Hepatocyte (in vitro differentiated cells): Measurements from ENCODE around the gene SEMA3A. TPM values are rescaled to one million over a fixed set of nuclear protein-coding genes. Genes with fewer than 3 reads are reported as not detected.

Experiments
- DNase-seq: peaks from one replicate; pipeline ENCODE4 v3.0.0-alpha.2; 2016; ENCODE audit warnings: low spot score
- H2AFZ ChIP-seq: fragments of 200-600 bp; sonication (generic); 2 replicates; pipeline ENCODE4 v1.6.0; 2016; ENCODE audit warnings: antibody characterized with exemption, mild to moderate bottlenecking
- H3K27ac ChIP-seq: fragments of 200-600 bp; sonication (generic); 2 replicates; pipeline ENCODE4 v1.5.1; 2016; ENCODE audit warnings: mild to moderate bottlenecking
- H3K27me3 ChIP-seq: fragments of 200-600 bp; sonication (generic); 2 replicates; pipeline ENCODE4 v1.6.1; 2016
- H3K36me3 ChIP-seq: fragments of 200-600 bp; sonication (generic); replicated peaks from 2 replicates; pipeline ENCODE4 v1.5.1; 2016; ENCODE audit warnings: low read depth; ENCODE audit not compliant: insufficient read depth
- H3K4me1 ChIP-seq: fragments of 200-600 bp; sonication (generic); 2 replicates; pipeline ENCODE4 v1.5.1; 2016; ENCODE audit warnings: mild to moderate bottlenecking, moderate library complexity; ENCODE audit not compliant: insufficient read depth
- H3K4me2 ChIP-seq: fragments of 200-600 bp; sonication (generic); 2 replicates; pipeline ENCODE4 v1.6.0; 2016
- H3K4me3 ChIP-seq: fragments of 200-600 bp; sonication (generic); 2 replicates; pipeline ENCODE4 v1.5.1; 2016; ENCODE audit warnings: mild to moderate bottlenecking
- H3K79me2 ChIP-seq: fragments of 200-600 bp; sonication (generic); 2 replicates; pipeline ENCODE4 v1.6.0; 2017; ENCODE audit warnings: mild to moderate bottlenecking
- H3K9me2 ChIP-seq: fragments of 200-600 bp; sonication (generic); replicated peaks from 2 replicates; pipeline ENCODE4 v1.6.0; 2017; ENCODE audit warnings: mild to moderate bottlenecking; ENCODE audit not compliant: insufficient read depth
- H3K9me3 ChIP-seq: fragments of 200-600 bp; sonication (generic); 2 replicates; pipeline ENCODE4 v1.5.1; 2016; ENCODE audit warnings: low read depth, mild to moderate bottlenecking
- H4K20me1 ChIP-seq: fragments of 200-600 bp; sonication (generic); 2 replicates; pipeline ENCODE4 v1.6.0; 2016; ENCODE audit warnings: mild to moderate bottlenecking; ENCODE audit not compliant: insufficient read depth, poor library complexity, severe bottlenecking
- EZH2 ChIP-seq: fragments of 200-600 bp; sonication (generic); IDR thresholded peaks from 2 replicates; pipeline ENCODE4 v1.6.1; 2016; ENCODE audit warnings: antibody characterized with exemption, mild to moderate bottlenecking, borderline replicate concordance
- EZH2phosphoT487 ChIP-seq: fragments of 200-600 bp; sonication (generic); IDR thresholded peaks from one replicate; pipeline ENCODE4 v1.6.1; 2018; ENCODE audit warnings: antibody characterized with exemption, mild to moderate bottlenecking, low read depth, moderate library complexity; ENCODE audit not compliant: unreplicated experiment, severe bottlenecking
- WGBS: methylation state at CpG from one replicate; pipeline ENCODE4 v1.1.6; 2016; ENCODE audit warnings: low lambda C conversion rate; ENCODE audit errors: missing lambda C conversion rate; 5-methylcytosine and 5-hydroxymethylcytosine counted together
- polyA plus RNA-seq: library from polyadenylated mRNA; unstranded; fragments of >200 nt; fragmentation: Nextera tagmentation; extraction: Ambion mirVana; gene quantifications from 2 replicates; pipeline ENCODE4 v1.2.1, GENCODE V29; 2016
- total RNA-seq: library from RNA; depleted of rRNA; stranded (reverse); fragments of >200 nt; gene quantifications from 2 replicates; pipeline ENCODE4 v1.2.3, GENCODE V29; 2014
- TF ChIP-seq, protein P1 (sequence below): fragments of 200-600 bp; sonication (generic); IDR thresholded peaks from 2 replicates; pipeline ENCODE4 v1.5.1; 2016; ENCODE audit warnings: antibody characterized with exemption, mild to moderate bottlenecking; ENCODE audit not compliant: poor library complexity

The SEMA3A gene
- total and polyA plus RNA-seq, 2 experiments from 2014 or later = 19.3 to 64.6 TPM

DNA sequence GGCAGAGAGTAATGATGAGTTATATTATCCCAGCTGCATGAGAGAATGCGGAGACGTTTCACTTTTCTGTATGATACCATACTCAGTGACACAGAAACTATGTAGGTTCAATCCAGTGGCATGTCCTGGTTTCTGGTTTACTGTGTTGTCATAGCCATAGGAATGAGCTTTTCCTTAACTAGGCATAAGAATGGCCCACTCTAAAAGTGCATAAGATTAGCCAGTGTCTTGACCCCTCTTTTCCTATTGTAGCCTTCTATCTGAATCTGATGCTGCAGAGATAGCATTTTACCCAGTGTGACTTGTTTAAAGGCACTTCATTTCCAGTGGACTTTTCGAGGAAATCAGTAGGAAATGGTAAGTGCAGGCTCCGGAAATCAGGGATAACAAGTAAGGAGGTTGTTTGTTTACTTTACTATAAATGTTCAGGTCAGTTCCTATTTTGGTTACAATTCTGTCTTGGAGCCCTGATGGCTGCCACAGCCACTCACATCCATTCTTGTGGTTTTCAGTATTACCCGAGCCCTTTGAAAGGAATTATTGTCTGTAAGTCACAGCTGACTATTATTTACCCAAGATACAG, 70.5 kb downstream of the SEMA3A start:
- no peaks in the 10 kb centered on the region for H3K36me3 ChIP-seq
- H2AFZ ChIP-seq = no peak overlapping the region
- H3K79me2 ChIP-seq = peaks cover 1% of the 10 kb centered on the region
- H4K20me1 ChIP-seq = no peaks in the 10 kb centered on the region
- no peak for DNase-seq
- H3K4me1 ChIP-seq = peaks cover 9% of the 10 kb centered on the region
- WGBS = 54% methylated on average over 5 of the region's 5 CpGs
- H3K4me3 ChIP-seq = no peak overlapping the region
- no peak overlapping the region for H3K27ac ChIP-seq
- H3K9me3 ChIP-seq = no peaks in the 10 kb centered on the region
- H3K9me2 ChIP-seq = no peaks in the 10 kb centered on the region
- no peaks in the 10 kb centered on the region for H3K27me3 ChIP-seq
- no peak overlapping the region for H3K4me2 ChIP-seq
- no peak for TF ChIP-seq EZH2phosphoT487
- TF ChIP-seq, protein P1, sequence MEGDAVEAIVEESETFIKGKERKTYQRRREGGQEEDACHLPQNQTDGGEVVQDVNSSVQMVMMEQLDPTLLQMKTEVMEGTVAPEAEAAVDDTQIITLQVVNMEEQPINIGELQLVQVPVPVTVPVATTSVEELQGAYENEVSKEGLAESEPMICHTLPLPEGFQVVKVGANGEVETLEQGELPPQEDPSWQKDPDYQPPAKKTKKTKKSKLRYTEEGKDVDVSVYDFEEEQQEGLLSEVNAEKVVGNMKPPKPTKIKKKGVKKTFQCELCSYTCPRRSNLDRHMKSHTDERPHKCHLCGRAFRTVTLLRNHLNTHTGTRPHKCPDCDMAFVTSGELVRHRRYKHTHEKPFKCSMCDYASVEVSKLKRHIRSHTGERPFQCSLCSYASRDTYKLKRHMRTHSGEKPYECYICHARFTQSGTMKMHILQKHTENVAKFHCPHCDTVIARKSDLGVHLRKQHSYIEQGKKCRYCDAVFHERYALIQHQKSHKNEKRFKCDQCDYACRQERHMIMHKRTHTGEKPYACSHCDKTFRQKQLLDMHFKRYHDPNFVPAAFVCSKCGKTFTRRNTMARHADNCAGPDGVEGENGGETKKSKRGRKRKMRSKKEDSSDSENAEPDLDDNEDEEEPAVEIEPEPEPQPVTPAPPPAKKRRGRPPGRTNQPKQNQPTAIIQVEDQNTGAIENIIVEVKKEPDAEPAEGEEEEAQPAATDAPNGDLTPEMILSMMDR = no peak
- TF ChIP-seq EZH2 = no peak

DNA sequence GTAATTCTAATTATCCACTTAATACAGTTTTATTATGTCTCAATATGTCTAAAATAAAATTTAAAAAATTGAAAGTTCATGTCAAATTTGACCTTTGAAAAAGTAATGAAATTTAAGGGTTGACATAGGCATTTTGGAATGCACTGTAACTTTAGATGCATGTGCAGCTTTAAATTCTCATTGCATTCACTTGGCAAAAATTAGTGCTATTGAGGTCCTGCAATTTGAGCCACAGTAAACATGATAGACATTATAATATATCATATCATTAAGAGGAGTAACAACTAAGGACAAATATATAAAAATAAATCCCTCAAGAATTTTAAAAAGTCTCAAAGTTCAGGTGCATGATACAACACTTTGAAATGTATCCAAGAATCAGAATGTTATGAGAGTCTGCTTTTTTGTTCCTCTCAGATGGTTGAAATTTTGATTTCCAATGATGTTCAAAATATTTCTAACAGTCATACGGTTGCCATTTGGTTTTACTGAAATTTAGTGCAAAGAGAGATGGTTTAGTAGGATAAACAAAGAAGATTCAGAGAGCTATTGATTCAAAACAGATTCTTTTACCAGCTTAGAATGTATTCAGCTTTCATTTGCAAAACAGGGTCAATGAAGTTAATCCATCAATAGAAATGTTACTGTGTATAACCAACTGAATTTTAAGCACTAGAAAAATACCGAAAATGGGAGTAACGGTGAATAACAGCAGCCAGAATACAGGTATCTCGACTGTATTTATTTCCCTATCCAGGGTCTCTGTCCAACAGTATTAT, 71.8 kb downstream of the SEMA3A start:
- WGBS = 88% methylated on average over 4 of the region's 4 CpGs
- DNase-seq = no peak
- no peaks in the 10 kb centered on the region for H3K36me3 ChIP-seq
- no peak overlapping the region for H2AFZ ChIP-seq
- no peaks in the 10 kb centered on the region for H4K20me1 ChIP-seq
- H3K4me3 ChIP-seq = no peak overlapping the region
- peaks cover 9% of the 10 kb centered on the region for H3K4me1 ChIP-seq
- no peaks in the 10 kb centered on the region for H3K27me3 ChIP-seq
- no peaks in the 10 kb centered on the region for H3K9me3 ChIP-seq
- no peaks in the 10 kb centered on the region for H3K79me2 ChIP-seq
- H3K4me2 ChIP-seq = no peak overlapping the region
- TF ChIP-seq EZH2phosphoT487 (no peak), EZH2 (no peak)
- TF ChIP-seq, protein P1 = no peak
- no peaks in the 10 kb centered on the region for H3K9me2 ChIP-seq
- H3K27ac ChIP-seq = no peak overlapping the region

DNA sequence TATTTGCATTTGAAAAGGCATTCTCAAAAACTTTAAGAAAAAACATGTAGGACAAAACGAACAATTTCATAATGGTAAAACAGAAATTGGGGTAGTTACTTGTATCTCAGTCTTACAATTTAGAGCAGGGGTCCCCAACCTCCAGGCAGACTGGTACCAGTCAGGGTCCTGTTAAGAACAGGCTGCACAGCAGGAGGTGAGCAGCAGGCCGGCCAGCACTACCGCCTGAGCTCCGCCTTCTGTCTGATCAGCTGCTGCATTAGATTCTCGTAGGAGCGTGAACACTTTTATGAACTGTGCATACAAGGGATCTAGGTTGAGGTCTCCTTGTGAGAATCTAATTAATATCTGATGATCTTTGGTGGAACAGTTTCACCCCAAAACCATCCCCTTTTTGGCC, 77.3 kb downstream of the SEMA3A start:
- no peak overlapping the region for H2AFZ ChIP-seq
- H3K9me2 ChIP-seq = no peaks in the 10 kb centered on the region
- no peaks in the 10 kb centered on the region for H3K9me3 ChIP-seq
- 96% methylated on average over 6 of the region's 6 CpGs for WGBS
- H3K4me3 ChIP-seq = no peak overlapping the region
- H3K4me2 ChIP-seq = no peak overlapping the region
- peaks cover 5% of the 10 kb centered on the region for H3K79me2 ChIP-seq
- no peaks in the 10 kb centered on the region for H4K20me1 ChIP-seq
- no peak for DNase-seq
- TF ChIP-seq EZH2phosphoT487 (no peak), EZH2 (no peak)
- TF ChIP-seq, protein P1 = no peak
- no peaks in the 10 kb centered on the region for H3K27me3 ChIP-seq
- no peak overlapping the region for H3K27ac ChIP-seq
- H3K36me3 ChIP-seq = no peaks in the 10 kb centered on the region
- H3K4me1 ChIP-seq = peaks cover 6% of the 10 kb centered on the region
